Activated naive CD4-positive, alpha-beta T cell treated with anti-CD3 and anti-CD28 coated beads for 36 hours (primary cell): ENCODE measurements around the gene TCHH. TPM values are rescaled to one million over a fixed set of nuclear protein-coding genes. Genes with fewer than 3 reads are reported as not detected.

Experiments used
- CTCF ChIA-PET: fragments of 350-600 bp; sonication (Branson Sonifier 250); formaldehyde crosslinking; loops from one replicate; lab custom pipeline; 2021; ENCODE audit warnings: antibody characterized with exemption; lab: Charles Lee
- DNase-seq: peaks from one replicate; pipeline ENCODE4 v3.0.0-alpha.2; 2020
- H3K27ac Mint-ChIP-seq: one replicate; pipeline ENCODE4 v1.8.0; 2021; ENCODE audit warnings: mild to moderate bottlenecking, mixed read lengths
- H3K27me3 Mint-ChIP-seq: one replicate; pipeline ENCODE4 v1.8.0; 2021; ENCODE audit warnings: low read depth, mixed read lengths
- H3K36me3 Mint-ChIP-seq: one replicate; pipeline ENCODE4 v1.8.0; 2021; ENCODE audit warnings: low read depth, mixed read lengths
- H3K4me1 Mint-ChIP-seq: one replicate; pipeline ENCODE4 v1.8.0; 2021; ENCODE audit warnings: low read depth, mixed read lengths
- H3K4me3 Mint-ChIP-seq: one replicate; pipeline ENCODE4 v1.8.0; 2021; ENCODE audit warnings: mild to moderate bottlenecking, moderate library complexity, mixed read lengths
- H3K9me3 Mint-ChIP-seq: one replicate; pipeline ENCODE4 v1.8.0; 2021; ENCODE audit warnings: mixed read lengths
- intact Hi-C: fragments of 100-400 bp; cut with micrococcal nuclease; formaldehyde crosslinking; loops from one replicate; pipeline ENCODE4 v1.15.1; 2023
- total RNA-seq, 2 experiments: library from RNA; stranded (reverse); gene quantifications; one replicate each; pipeline ENCODE4 v1.2.3, GENCODE V29; 2021

The TCHH gene
- total RNA-seq, 2 experiments from 2014 or later, result not detected

DNA sequence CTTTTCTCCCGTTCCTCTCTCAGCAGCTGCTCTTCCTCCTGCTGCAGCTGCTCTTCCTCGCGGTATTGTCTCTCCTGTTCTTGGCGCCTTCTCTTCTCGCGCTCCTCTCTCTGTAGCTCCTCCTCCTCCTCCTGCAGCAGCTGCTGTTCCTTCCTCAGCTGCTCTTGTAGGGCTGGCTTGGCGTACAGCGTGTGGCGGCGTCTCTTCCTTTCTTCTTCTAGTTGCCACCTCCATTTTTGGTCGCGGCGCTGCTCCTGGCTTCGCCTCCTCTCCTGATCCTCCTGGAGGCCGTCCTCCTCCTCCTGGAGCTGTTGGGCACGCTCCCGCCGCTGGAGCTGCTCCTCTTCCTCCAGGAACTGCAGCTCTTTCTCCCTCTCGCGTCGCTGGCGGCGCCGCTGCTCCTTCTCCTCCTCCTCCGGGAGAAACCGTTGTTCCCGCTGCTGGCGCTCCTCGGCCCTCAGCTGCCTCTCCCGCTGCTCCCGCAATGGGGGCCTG, 4.8 kb downstream of the TCHH start:
- CTCF ChIA-PET, result interaction anchor here (0.7 to 4.0 kb wide), 7 partner anchors 57 to 451 kb away, joined by 3 to 26 read pairs (median 7); no protein-coding TSS in a partner anchor
- Mint-ChIP-seq H3K27ac (no peak overlapping the region), H3K36me3 (no peaks in the 10 kb centered on the region), H3K4me3 (no peak overlapping the region), H3K4me1 (peaks cover 4% of the 10 kb centered on the region), H3K27me3 (peaks cover 17% of the 10 kb centered on the region), H3K9me3 (no peaks in the 10 kb centered on the region)
- DNase-seq, result peak; percentile 52
- intact Hi-C loops, result loop anchor here (1.0 to 2.0 kb wide), 2 partner anchors 62 to 78 kb away; no protein-coding TSS in a partner anchor

DNA sequence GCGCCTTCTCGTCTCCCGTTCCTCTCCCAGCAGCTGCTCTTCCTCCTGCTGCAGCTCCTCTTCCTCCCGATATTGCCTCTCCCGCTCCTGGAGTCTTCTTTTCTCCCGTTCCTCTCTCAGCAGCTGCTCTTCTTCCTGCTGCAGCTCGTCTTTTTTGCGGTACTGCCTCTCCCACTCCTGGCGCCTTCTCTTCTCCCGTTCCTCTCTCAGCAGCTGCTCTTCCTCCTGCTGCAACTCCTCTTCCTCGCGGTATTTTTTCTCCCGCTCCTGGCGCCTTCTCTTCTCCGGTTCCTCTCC, 5.3 kb downstream of the TCHH start:
- Mint-ChIP-seq H3K27ac (no peak overlapping the region), H3K9me3 (no peaks in the 10 kb centered on the region), H3K27me3 (peaks cover 15% of the 10 kb centered on the region), H3K4me3 (no peak overlapping the region), H3K36me3 (no peaks in the 10 kb centered on the region), H3K4me1 (peaks cover 4% of the 10 kb centered on the region)
- no peak for DNase-seq
- CTCF ChIA-PET, result interaction anchor here (0.7 to 4.0 kb wide), 9 partner anchors 55 to 451 kb away, joined by 3 to 26 read pairs (median 3); no protein-coding TSS in a partner anchor
- intact Hi-C loops, result loop anchor here (1.0 to 2.0 kb wide), 2 partner anchors 62 to 79 kb away; no protein-coding TSS in a partner anchor

DNA sequence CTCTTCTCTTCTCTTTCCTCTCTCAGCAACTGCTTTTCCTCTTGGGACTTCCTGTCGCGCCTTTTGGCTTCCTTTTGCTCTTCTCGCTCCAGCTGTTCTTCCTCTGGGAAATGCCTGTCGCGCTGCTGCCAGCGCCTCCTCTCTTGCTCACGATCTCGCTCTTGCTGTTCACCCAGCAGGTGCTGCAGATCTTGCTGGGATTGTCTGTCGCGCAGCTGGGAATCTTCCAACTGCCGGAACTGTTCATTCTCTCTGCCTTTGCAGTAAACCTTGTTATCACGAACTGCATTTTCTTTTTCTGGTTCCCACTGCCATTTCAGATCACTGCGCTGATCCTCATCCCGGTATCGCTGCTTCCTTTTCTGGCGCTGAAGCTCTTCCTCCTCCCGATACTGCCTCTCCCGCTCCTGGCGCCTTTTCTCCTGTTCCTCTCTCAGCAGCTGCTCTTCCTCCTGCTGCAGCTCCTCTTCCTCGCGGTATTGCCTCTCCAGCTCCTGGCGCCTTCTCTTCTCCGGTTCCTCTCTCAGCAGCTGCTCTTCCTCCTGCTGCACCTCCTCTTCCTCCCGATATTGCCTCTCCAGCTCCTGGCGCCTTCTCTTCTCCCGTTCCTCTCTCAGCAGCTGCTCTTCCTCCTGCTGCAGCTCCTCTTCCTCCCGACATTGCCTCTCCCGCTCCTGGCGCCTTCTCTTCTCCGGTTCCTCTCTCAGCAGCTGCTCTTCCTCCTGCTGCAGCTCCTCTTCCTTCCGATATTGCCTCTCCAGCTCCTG, 5.8 kb downstream of the TCHH start:
- H3K4me1 Mint-ChIP-seq, result peaks cover 4% of the 10 kb centered on the region

DNA sequence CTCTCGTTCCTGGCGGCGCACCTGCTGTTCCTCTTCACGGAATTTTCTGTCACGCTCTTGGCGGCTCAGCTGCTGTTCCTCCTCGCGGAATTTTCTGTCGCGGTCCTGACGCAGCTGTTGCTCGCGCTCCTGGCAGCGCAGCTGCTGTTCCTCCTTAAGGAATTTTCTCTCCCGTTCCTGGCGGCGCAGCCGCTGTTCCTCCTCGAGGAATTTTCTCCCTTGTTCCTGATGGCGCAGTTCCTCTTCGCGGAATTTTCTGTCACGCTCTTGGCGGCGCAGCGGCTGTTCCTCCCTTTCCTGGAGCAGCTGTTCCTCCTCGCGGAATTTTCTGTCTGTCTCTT, 6.4 kb downstream of the TCHH start:
- CTCF ChIA-PET, result interaction anchor here (1.0 to 4.0 kb wide), 4 partner anchors 53 to 350 kb away, joined by 3 to 14 read pairs (median 7); no protein-coding TSS in a partner anchor

More for the DNA sequence above, 5.8 kb downstream of the TCHH start:
- no peak overlapping the region for H3K4me3 Mint-ChIP-seq
- H3K27ac Mint-ChIP-seq, result no peak overlapping the region
- peaks cover 11% of the 10 kb centered on the region for H3K27me3 Mint-ChIP-seq
- CTCF ChIA-PET, result interaction anchor here (0.8 to 4.0 kb wide), 6 partner anchors 54 to 350 kb away, joined by 3 to 26 read pairs (median 8); no protein-coding TSS in a partner anchor
- intact Hi-C loops, result no loop called here
- H3K36me3 Mint-ChIP-seq, result no peaks in the 10 kb centered on the region
- DNase-seq, result no peak
- no peaks in the 10 kb centered on the region for H3K9me3 Mint-ChIP-seq

DNA sequence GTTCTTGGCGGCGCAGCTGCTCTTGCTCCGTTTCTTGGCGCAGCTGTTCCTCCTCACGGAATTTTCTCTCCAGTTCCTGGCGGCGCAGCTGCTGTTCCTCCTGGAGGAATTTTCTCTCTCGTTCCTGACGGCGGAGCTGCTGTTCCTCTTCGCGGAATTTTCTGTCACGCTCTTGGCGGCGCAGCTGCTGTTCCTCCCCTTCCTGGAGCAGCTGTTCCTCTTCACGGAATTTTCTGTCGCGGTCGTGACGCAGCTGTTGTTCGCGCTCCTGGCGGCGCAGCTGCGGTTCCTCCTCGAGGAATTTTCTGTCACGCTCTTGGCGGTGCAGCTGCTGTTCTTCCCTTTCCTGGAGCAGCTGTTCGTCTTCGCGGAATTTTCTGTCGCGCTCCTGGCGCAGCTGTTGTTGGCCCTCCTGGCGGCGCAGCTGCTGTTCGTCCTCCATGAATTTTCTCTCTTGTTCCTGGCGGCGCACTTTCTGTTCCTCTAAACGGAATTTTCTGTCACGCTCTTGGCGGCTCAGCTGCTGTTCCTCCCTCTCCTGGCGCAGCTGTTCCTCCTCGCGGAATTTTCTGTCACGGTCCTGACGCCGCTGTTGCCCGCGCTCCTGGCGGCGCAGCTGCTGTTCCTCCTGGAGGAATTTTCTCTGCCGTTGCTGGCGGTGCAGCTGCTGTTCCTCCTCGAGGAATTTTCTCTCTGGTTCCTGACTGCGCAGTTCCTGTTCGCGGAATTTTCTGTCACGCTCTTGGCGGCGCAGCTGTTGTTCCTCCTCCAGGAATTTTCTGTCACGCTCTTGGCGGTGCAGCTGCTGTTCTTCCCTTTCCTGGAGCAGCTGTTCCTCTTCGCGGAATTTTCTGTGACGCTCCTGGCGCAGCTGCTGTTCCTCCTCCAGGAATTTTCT, 7.0 kb downstream of the TCHH start:
- peak; percentile 4 for DNase-seq
- Mint-ChIP-seq H3K27ac (no peak overlapping the region), H3K27me3 (peaks cover 13% of the 10 kb centered on the region), H3K4me3 (no peak overlapping the region), H3K4me1 (peaks cover 4% of the 10 kb centered on the region), H3K9me3 (no peaks in the 10 kb centered on the region), H3K36me3 (no peaks in the 10 kb centered on the region)
- intact Hi-C loops, result no loop called here
- CTCF ChIA-PET, result interaction anchor here (1.5 to 4.0 kb wide), 3 partner anchors 53 to 76 kb away, joined by 4 to 14 read pairs (median 5); no protein-coding TSS in a partner anchor

More for the DNA sequence above, 6.4 kb downstream of the TCHH start:
- DNase-seq, result no peak
- H3K36me3 Mint-ChIP-seq, result no peaks in the 10 kb centered on the region
- peaks cover 4% of the 10 kb centered on the region for H3K4me1 Mint-ChIP-seq
- H3K4me3 Mint-ChIP-seq, result no peak overlapping the region
- intact Hi-C loops, result no loop called here
- peaks cover 10% of the 10 kb centered on the region for H3K27me3 Mint-ChIP-seq
- no peak overlapping the region for H3K27ac Mint-ChIP-seq
- no peaks in the 10 kb centered on the region for H3K9me3 Mint-ChIP-seq

DNA sequence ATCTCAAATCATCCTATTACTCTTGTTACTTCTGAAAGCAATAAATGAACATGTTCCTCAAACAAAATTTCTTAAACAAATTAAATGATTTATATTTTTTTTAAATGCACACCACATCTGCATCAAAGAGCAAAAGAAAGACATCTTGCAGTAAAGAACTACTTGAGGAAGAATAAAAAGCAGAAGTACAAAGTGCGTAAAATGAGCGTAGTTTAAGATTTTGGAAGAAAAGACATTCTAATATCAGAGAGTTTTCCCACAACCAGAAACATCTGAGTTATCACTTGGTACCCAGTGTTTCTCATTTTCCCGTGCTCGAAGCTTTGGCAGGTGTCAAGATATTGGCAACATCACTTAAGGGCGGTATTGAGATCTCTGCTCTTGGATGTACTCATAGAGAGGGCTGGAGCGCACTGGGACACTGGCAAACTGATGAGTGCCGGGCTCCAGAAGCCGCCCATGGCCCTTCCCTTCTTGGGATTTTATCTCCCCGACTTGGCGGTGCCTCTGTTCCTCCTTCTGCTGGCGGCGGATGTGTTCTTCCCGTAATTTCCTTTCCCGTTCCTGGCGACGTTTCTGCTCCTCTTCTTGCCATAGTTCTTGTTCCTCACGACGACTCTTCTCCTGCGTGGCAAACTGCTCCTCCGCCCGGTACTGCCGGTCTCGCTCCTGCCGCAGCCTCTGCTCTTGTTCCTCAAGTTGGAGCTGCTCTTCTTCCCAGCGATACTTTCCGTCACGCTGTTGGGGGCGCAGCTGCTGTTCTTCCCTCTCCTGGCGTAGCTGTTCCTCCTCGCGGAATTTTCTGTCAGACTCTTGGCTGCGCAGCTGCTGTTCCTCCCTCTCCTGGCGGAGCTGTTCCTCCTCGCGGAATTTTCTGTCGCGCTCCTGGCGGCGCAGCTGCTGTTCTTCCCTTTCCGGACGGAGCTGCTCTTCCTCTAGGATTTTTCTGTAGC, 7.9 kb downstream of the TCHH start:
- Mint-ChIP-seq H3K9me3 (no peaks in the 10 kb centered on the region), H3K27ac (no peak overlapping the region), H3K27me3 (peaks cover 16% of the 10 kb centered on the region), H3K4me1 (peaks cover 4% of the 10 kb centered on the region), H3K36me3 (no peaks in the 10 kb centered on the region), H3K4me3 (no peak overlapping the region)
- DNase-seq, result no peak
- CTCF ChIA-PET, result interaction anchor here (1.0 to 4.0 kb wide), 4 partner anchors 52 to 77 kb away, joined by 3 to 14 read pairs (median 4); no protein-coding TSS in a partner anchor
- intact Hi-C loops, result no loop called here

DNA sequence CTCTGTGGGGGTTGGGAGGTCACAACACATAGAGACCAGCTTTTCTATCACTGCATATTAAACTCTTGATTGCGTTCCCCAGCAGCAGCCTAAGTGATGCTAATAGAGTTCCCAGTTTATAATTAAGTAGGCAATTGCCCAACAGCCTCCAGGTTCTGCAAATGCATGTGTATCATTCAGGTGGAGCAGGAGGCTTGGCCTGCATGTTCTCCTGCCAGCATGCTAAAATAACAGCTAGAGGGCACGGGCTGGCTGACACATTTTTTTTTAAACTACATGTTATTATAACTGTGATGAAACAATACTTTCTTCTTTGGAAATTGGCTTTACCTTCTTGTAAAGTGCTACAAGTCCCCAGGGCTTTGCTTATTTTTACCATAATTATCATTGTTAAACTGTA, 10.4 kb downstream of the TCHH start:
- Mint-ChIP-seq H3K27ac (no peak overlapping the region), H3K9me3 (no peaks in the 10 kb centered on the region), H3K27me3 (peaks cover 25% of the 10 kb centered on the region), H3K4me1 (peaks cover 4% of the 10 kb centered on the region), H3K36me3 (no peaks in the 10 kb centered on the region), H3K4me3 (no peak overlapping the region)
- CTCF ChIA-PET, result interaction anchor here (0.6 to 1.1 kb wide), 2 partner anchors 56 to 353 kb away, joined by 3 to 4 read pairs; no protein-coding TSS in a partner anchor
- DNase-seq, result no peak
- intact Hi-C loops, result no loop called here

DNA sequence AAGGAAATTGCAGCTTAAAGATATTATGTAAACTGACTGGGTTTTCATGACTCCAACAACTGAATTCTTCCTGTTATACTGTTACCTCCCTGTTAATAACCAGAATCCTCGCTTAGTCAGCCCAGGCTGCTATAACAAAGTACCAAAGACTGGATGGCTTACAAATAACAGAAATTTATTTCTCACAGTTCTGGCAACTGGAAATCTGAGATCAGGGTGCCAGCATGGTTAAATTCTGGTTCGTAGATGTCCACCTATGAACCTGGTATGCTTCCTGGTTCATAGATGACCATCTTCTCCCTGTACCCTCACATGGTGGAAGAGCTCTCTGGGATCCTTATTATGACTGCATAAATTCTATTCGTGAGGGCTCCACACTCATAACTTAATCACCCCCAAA, 18.3 kb downstream of the TCHH start:
- CTCF ChIA-PET, result no interaction called here

DNA sequence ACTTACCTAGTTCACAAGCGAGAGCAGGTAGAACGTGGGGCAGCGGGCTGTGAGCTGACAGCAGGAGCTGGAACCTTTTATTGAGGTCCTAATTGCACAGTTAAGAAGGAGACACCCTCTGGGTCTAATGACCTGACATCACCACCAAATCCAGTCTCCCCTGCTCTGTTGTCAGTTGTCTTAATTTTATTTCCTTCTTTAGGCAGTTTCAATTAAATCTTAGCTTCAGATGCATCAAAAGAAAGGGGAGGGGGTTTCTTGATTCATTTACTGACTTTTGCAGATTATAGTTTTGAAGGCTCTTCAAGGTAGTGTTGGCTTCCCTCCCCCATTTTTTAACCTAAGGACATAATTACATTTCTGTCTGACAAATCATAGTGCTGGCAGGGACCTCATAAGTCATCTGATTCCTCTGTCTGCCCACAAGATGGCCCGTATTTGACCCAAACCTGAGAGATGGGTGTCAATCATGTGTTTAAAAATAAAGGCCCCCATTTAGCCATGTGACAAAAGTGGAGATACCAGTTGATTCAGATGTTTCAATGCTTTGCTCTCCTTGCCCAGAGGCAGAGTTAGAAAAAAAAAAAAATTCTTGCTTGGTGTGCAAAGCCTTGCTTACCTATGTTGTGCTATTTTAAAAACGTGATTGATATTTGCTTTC, 26.1 kb downstream of the TCHH start, which contains the start of gene TCHHL1:
Gene TCHHL1, minus strand, starts transcription at position 51 of the 661 bp plus-strand sequence. CDS start 921 bp downstream, outside the sequence.
- H3K4me3 Mint-ChIP-seq, result no peak within 1 kb of the TSS
- DNase-seq, result no peak
- intact Hi-C loops, result no loop called here
- H3K27ac Mint-ChIP-seq, result no peak within 1 kb of the TSS
- no peaks in the 10 kb centered on the region for H3K4me1 Mint-ChIP-seq
- peaks cover 7% of the 10 kb centered on the region for H3K9me3 Mint-ChIP-seq
- no peaks in the 10 kb centered on the region for H3K36me3 Mint-ChIP-seq
- CTCF ChIA-PET, result interaction anchor here (0.6 to 1.2 kb wide), 3 partner anchors 15 to 272 kb away, joined by 3 to 4 read pairs (median 3); no protein-coding TSS in a partner anchor
- peaks cover 15% of the 10 kb centered on the region for H3K27me3 Mint-ChIP-seq

More for the DNA sequence above, 18.3 kb downstream of the TCHH start:
- DNase-seq, result no peak
- H3K4me3 Mint-ChIP-seq, result no peak overlapping the region
- no peak overlapping the region for H3K27ac Mint-ChIP-seq
- H3K9me3 Mint-ChIP-seq, result peaks cover 6% of the 10 kb centered on the region
- no peaks in the 10 kb centered on the region for H3K36me3 Mint-ChIP-seq
- peaks cover 34% of the 10 kb centered on the region for H3K27me3 Mint-ChIP-seq
- no peaks in the 10 kb centered on the region for H3K4me1 Mint-ChIP-seq
- intact Hi-C loops, result no loop called here

DNA sequence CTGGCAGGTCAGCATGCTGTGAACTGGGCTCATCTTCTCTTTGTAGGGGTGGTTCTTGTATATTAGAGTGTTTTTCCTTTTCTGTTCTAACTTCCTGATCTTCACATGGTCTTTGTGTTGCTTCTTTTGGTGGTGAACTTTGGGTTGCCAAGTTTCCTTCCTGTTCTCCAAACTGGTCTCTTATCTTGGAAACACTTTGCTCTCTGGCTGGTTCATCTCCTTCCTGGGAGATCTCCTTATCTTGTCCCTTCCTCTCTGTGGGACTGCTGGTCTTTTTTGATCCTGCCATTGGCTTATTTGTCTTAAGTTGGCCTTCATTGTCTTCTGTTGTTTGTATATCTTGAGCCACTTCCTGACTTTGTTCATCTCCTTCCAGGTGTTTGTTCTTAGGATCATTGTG, 28.5 kb downstream of the TCHH start:
- no peaks in the 10 kb centered on the region for H3K36me3 Mint-ChIP-seq
- no peaks in the 10 kb centered on the region for H3K4me1 Mint-ChIP-seq
- CTCF ChIA-PET, result no interaction called here
- H3K27ac Mint-ChIP-seq, result no peak overlapping the region
- no peak for DNase-seq
- H3K27me3 Mint-ChIP-seq, result peaks cover 7% of the 10 kb centered on the region
- no peaks in the 10 kb centered on the region for H3K9me3 Mint-ChIP-seq
- intact Hi-C loops, result no loop called here
- H3K4me3 Mint-ChIP-seq, result no peak overlapping the region

DNA sequence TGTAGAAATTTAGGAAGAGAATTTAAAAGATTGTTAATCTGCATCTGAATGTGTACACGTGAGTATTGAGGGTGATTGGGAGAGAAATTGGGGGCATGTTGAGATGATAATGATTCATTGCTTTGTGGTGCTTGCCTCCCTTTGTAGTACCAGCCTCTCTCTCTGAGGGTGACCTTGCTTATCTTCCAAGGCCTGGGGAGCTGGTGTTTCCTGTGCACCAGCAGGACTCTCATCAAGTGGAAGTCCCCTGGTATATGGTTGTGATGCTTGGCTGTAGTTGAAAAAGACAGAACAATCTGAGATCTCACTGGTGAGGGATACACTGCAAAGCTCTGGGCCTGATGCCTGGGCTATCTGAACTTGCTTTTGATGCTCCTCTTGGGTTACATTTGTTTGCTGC, 30.4 kb downstream of the TCHH start:
- Mint-ChIP-seq H3K4me3 (no peak overlapping the region), H3K27ac (no peak overlapping the region), H3K9me3 (no peaks in the 10 kb centered on the region), H3K27me3 (peaks cover 7% of the 10 kb centered on the region), H3K36me3 (no peaks in the 10 kb centered on the region), H3K4me1 (no peaks in the 10 kb centered on the region)
- CTCF ChIA-PET, result no interaction called here
- DNase-seq, result no peak
- intact Hi-C loops, result no loop called here
